Testis (tissue), 3 donors: ENCODE results near the gene RAB7A. TPM values are rescaled to one million over a fixed set of nuclear protein-coding genes. Genes with fewer than 3 reads are reported as not detected.
A peak's percentile ranks its signal among the peaks of the same experiment; 100 is the strongest.

Experiments
- DNase-seq: peaks from one replicate; pipeline ENCODE4 v3.0.0-alpha.2; 2019
- H3K27ac ChIP-seq, 2 donors: fragments of 200-600 bp; sonication (generic); one replicate each; pipeline ENCODE4 v1.5.1; 2019
- H3K27me3 ChIP-seq: fragments of 200-600 bp; sonication (generic); one replicate; pipeline ENCODE4 v1.5.1; 2019
- H3K36me3 ChIP-seq: fragments of 200-600 bp; sonication (generic); one replicate; pipeline ENCODE4 v1.5.1; 2017; ENCODE audit warnings: low read depth; ENCODE audit errors: missing control alignments
- H3K4me1 ChIP-seq: fragments of 200-600 bp; sonication (generic); one replicate; pipeline ENCODE4 v1.5.1; 2019
- H3K4me3 ChIP-seq, 2 donors: fragments of 200-600 bp; sonication (generic); one replicate each; pipeline ENCODE4 v1.5.1; 2017 to 2019
- H3K9me3 ChIP-seq: fragments of 200-600 bp; sonication (generic); one replicate; pipeline ENCODE4 v1.5.1; 2017
- CTCF ChIP-seq, 3 experiments: fragments of 450-650 bp in 2 of 3; fragments of 200-600 bp in 1 of 3; sonication (generic) in 1 of 3; IDR thresholded peaks; one replicate each; pipeline ENCODE4 v1.5.1; 2016 to 2019; ENCODE audit warnings: antibody characterized with exemption in 3 of 3, mild to moderate bottlenecking in 2 of 3, moderate library complexity in 1 of 3
- POLR2A ChIP-seq: fragments of 450-650 bp; IDR thresholded peaks from one replicate; pipeline ENCODE4 v1.6.1; 2017; ENCODE audit warnings: antibody characterized with exemption, mild to moderate bottlenecking, moderate library complexity
- WGBS, 2 donors: methylation state at CpG; one replicate each; pipeline ENCODE4 v1.1.5; 2018; 5-methylcytosine and 5-hydroxymethylcytosine counted together
- intact Hi-C: fragments of 100-400 bp; cut with DNase I; formaldehyde crosslinking; loops from one replicate; pipeline ENCODE4 v1.15.1; 2023; ENCODE audit warnings: low total_unique reads
- polyA plus RNA-seq: library from polyadenylated mRNA; stranded (reverse); fragments of 350-450 nt; fragmentation: Illumina TruSeq; extraction: RNeasy Lipid Tissue Mini Kit (QIAGEN cat#74804); gene quantifications from one replicate; pipeline ENCODE4 v1.2.3, GENCODE V29; 2014; ENCODE audit warnings: low read depth, low replicate concordance; ENCODE audit not compliant: insufficient read depth
- total RNA-seq, 2 donors: library from RNA; depleted of rRNA; stranded (reverse); fragments of >200 nt; gene quantifications; one replicate each; pipeline ENCODE4 v1.2.3, GENCODE V29; 2016

The RAB7A gene
- total and polyA plus RNA-seq, 3 donors from 2014 or later: 148 to 152 (median 150) TPM

GRCh38 chr3:128818186-128818787, 92.3 kb downstream of the RAB7A start:
- Histone ChIP-seq H3K4me1 (peaks cover 10% of the 10 kb centered on the region), H3K27ac (no peak overlapping the region), H3K27me3 (no peaks in the 10 kb centered on the region), H3K9me3 (no peaks in the 10 kb centered on the region), H3K4me3 (no peak overlapping the region), H3K36me3 (no peaks in the 10 kb centered on the region)
- 73 to 82% methylated on average over 5 of the region's 5 CpGs for WGBS, 2 donors
- intact Hi-C loops: no loop called here
- TF ChIP-seq POLR2A (no peak), CTCF (IDR thresholded peaks at IDR 0.05) (no peak)
- DNase-seq: no peak

- Histone ChIP-seq H3K4me1 (peaks cover 10% of the 10 kb centered on the region), H3K27ac (peak overlapping the region in 1 of 2 donors; percentile 29), H3K27me3 (no peaks in the 10 kb centered on the region), H3K36me3 (no peaks in the 10 kb centered on the region), H3K9me3 (no peaks in the 10 kb centered on the region), H3K4me3 (no peak overlapping the region)
- intact Hi-C loops: no loop called here
- WGBS, 2 donors: 55 to 65% methylated on average over 7 of the region's 7 CpGs
- DNase-seq: no peak
- TF ChIP-seq POLR2A (no peak), CTCF (IDR thresholded peaks at IDR 0.05) (no peak)
Measured at GRCh38 chr3:128820252-128820839, 94.4 kb downstream of the RAB7A start.

GRCh38 chr3:128823008-128823407, 97.0 kb downstream of the RAB7A start:
- Histone ChIP-seq H3K4me1 (peaks cover 10% of the 10 kb centered on the region), H3K36me3 (no peaks in the 10 kb centered on the region), H3K27ac (no peak overlapping the region), H3K9me3 (no peaks in the 10 kb centered on the region), H3K4me3 (no peak overlapping the region), H3K27me3 (no peaks in the 10 kb centered on the region)
- intact Hi-C loops: no loop called here
- TF ChIP-seq POLR2A (no peak), CTCF (IDR thresholded peaks at IDR 0.05) (no peak)
- WGBS, 2 donors: 78% methylated on average over 6 of the region's 6 CpGs
- no peak for DNase-seq

- no peak for DNase-seq
- H3K4me1 ChIP-seq: peaks cover 10% of the 10 kb centered on the region
- H3K27me3 ChIP-seq: no peaks in the 10 kb centered on the region
- intact Hi-C loops: no loop called here
- H3K4me3 ChIP-seq: no peak overlapping the region
- H3K9me3 ChIP-seq: no peaks in the 10 kb centered on the region
- WGBS, 2 donors: 52% methylated on average over 3 of the region's 3 CpGs
- H3K36me3 ChIP-seq: no peaks in the 10 kb centered on the region
- TF ChIP-seq CTCF (IDR thresholded peaks at IDR 0.05) (no peak), POLR2A (no peak)
- H3K27ac ChIP-seq: no peak overlapping the region
Measured at GRCh38 chr3:128823631-128824030, 97.6 kb downstream of the RAB7A start.
